ENCODE measurements around the gene KCNH5. TPM values are rescaled to one million over a fixed set of nuclear protein-coding genes. Genes with fewer than 3 reads are reported as not detected.

Gene KCNH5
- total RNA-seq, 2 experiments from 2014 or later: not detected

DNA sequence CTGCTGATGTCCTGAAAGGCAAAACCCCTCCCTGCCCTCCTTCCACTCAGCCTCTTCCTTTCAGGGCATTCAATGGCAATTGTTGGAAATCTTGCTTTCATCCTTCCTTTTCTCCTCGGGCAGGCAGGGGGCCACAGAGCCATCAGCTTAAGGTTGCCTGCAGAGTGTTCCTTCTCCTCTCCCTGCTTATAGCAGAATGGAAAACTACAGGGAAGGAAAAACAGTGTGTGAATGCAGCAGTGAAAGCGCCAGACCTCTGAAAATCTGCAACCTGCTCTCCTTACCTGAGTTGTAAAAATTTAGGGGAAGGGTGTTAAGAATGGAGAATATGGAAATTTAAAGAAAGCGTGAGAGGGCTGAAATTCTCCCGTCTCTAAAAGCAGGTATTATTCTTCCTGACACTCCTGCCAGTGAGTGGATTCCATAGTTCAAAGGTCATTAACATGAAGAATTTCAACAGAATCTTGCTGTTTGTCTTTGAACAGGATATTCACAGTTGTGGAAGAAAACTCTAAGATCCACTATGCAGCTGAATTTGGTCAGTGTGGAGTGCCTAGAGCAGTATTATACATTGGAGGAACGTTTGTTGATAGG lies 348.8 kb downstream of the KCNH5 start:
- H3K4me1 ChIP-seq (ENCODE audit: insufficient read depth, low read length, poor library complexity, severe bottlenecking): no peaks in the 10 kb centered on the region
- H4K20me1 ChIP-seq (ENCODE audit: insufficient read depth, low read length): no peaks in the 10 kb centered on the region
- no peak overlapping the region for H3K4me3 ChIP-seq (ENCODE audit: low read depth, low read length, poor library complexity, severe bottlenecking)
- no peak overlapping the region for H3K4me2 ChIP-seq (ENCODE audit: low read length)
- intact Hi-C loops (cut with micrococcal nuclease; ENCODE audit: unreplicated experiment): no loop called here
- DNase-seq (ENCODE audit: low spot score): no peak
- no peak overlapping the region for H3K27ac ChIP-seq (ENCODE audit: low read depth, low read length, poor library complexity, severe bottlenecking)
- CTCF ChIA-PET (ENCODE audit: unreplicated experiment): no interaction called here
- no TSS peak for BruUV-seq (replicated peaks)
- POLR2A ChIA-PET: no interaction called here
- TF ChIP-seq, protein P1, sequence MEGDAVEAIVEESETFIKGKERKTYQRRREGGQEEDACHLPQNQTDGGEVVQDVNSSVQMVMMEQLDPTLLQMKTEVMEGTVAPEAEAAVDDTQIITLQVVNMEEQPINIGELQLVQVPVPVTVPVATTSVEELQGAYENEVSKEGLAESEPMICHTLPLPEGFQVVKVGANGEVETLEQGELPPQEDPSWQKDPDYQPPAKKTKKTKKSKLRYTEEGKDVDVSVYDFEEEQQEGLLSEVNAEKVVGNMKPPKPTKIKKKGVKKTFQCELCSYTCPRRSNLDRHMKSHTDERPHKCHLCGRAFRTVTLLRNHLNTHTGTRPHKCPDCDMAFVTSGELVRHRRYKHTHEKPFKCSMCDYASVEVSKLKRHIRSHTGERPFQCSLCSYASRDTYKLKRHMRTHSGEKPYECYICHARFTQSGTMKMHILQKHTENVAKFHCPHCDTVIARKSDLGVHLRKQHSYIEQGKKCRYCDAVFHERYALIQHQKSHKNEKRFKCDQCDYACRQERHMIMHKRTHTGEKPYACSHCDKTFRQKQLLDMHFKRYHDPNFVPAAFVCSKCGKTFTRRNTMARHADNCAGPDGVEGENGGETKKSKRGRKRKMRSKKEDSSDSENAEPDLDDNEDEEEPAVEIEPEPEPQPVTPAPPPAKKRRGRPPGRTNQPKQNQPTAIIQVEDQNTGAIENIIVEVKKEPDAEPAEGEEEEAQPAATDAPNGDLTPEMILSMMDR (conservative IDR thresholded peaks at IDR 0.05; ENCODE audit: low read length): no peak
- TF ChIP-seq EZH2phosphoT487 (IDR thresholded peaks at IDR 0.05; ENCODE audit: borderline replicate concordance, low read depth, low read length): no peak
- H2AFZ ChIP-seq (ENCODE audit: low read length): no peak overlapping the region
- no peaks in the 10 kb centered on the region for H3K9me2 ChIP-seq (ENCODE audit: insufficient read depth, low read length)
- H3K9me3 ChIP-seq (ENCODE audit: low read length): no peaks in the 10 kb centered on the region
- no peaks in the 10 kb centered on the region for H3K79me2 ChIP-seq (ENCODE audit: insufficient read depth, low read depth, low read length)
- no peaks in the 10 kb centered on the region for H3K36me3 ChIP-seq (ENCODE audit: insufficient read depth, low read length)

DNA sequence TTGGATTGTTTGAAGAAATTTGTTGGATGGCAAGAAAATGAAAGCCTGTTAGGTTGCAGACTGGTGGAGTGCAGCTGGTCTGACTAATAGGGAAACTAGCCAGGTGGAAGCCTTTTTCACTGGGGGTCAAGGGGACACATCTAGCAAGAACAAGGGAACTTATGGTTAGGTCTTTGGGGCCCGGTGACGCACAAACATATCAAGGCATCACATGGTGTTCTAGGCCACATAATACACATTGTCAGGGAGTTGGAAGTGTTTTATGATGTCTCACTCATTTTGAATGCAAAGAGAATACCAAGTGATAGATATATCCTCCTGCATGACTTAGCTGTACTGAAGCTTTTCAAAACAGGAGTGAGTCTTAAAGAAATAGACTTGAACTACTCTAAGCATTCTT lies 351.2 kb downstream of the KCNH5 start:
- Histone ChIP-seq H3K36me3 (ENCODE audit: insufficient read depth, low read length) (no peaks in the 10 kb centered on the region), H3K4me3 (ENCODE audit: low read depth, low read length, poor library complexity, severe bottlenecking) (no peak overlapping the region), H3K4me1 (ENCODE audit: insufficient read depth, low read length, poor library complexity, severe bottlenecking) (no peaks in the 10 kb centered on the region), H3K9me3 (ENCODE audit: low read length) (no peaks in the 10 kb centered on the region), H3K27ac (ENCODE audit: low read depth, low read length, poor library complexity, severe bottlenecking) (no peak overlapping the region), H3K9me2 (ENCODE audit: insufficient read depth, low read length) (no peaks in the 10 kb centered on the region), H3K79me2 (ENCODE audit: insufficient read depth, low read depth, low read length) (no peaks in the 10 kb centered on the region), H3K4me2 (ENCODE audit: low read length) (no peak overlapping the region), H4K20me1 (ENCODE audit: insufficient read depth, low read length) (no peaks in the 10 kb centered on the region), H2AFZ (ENCODE audit: low read length) (no peak overlapping the region)
- no peak for DNase-seq (ENCODE audit: low spot score)
- no TSS peak for BruUV-seq (replicated peaks)
- POLR2A ChIA-PET: no interaction called here
- no peak for TF ChIP-seq EZH2phosphoT487 (IDR thresholded peaks at IDR 0.05; ENCODE audit: borderline replicate concordance, low read depth, low read length)
- TF ChIP-seq, protein P1 (conservative IDR thresholded peaks at IDR 0.05; ENCODE audit: low read length): no peak
- CTCF ChIA-PET (ENCODE audit: unreplicated experiment): no interaction called here
- intact Hi-C loops (cut with micrococcal nuclease; ENCODE audit: unreplicated experiment): no loop called here

DNA sequence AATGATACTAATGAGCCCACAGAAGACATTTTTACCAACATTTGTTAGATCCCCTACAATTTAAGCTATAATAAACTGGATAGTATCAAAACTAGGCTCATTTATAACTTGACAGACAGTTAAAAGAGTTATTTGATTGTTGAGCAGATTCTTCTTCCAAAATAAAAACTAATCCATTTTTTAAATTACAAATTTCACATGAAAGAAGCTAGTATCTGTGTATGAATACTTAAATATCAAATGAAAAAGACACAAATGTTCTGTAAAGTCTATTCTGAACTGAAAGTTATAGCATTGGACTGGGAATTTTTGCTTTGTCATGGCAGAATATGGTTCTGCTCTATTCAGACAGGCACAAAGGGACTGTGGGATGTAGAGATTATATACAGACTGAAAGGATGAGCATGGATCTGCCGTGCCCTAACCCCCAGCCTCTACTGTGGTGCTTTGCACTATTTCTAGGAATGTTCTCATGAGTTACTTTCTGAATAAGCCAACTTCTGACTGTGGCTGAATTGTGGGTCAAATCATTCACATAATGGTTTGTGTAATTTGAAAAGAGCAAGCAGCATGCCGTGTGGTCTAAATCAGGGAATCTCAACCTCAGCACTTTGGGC lies 352.7 kb downstream of the KCNH5 start:
- Histone ChIP-seq H3K4me1 (ENCODE audit: insufficient read depth, low read length, poor library complexity, severe bottlenecking) (no peaks in the 10 kb centered on the region), H3K27ac (ENCODE audit: low read depth, low read length, poor library complexity, severe bottlenecking) (no peak overlapping the region), H2AFZ (ENCODE audit: low read length) (no peak overlapping the region), H3K79me2 (ENCODE audit: insufficient read depth, low read depth, low read length) (no peaks in the 10 kb centered on the region), H3K9me3 (ENCODE audit: low read length) (no peaks in the 10 kb centered on the region), H3K9me2 (ENCODE audit: insufficient read depth, low read length) (no peaks in the 10 kb centered on the region), H3K36me3 (ENCODE audit: insufficient read depth, low read length) (no peaks in the 10 kb centered on the region), H3K4me2 (ENCODE audit: low read length) (no peak overlapping the region), H3K4me3 (ENCODE audit: low read depth, low read length, poor library complexity, severe bottlenecking) (no peak overlapping the region), H4K20me1 (ENCODE audit: insufficient read depth, low read length) (no peaks in the 10 kb centered on the region)
- no peak for DNase-seq (ENCODE audit: low spot score)
- CTCF ChIA-PET (ENCODE audit: unreplicated experiment): no interaction called here
- TF ChIP-seq, protein P1 (conservative IDR thresholded peaks at IDR 0.05; ENCODE audit: low read length): no peak
- no peak for TF ChIP-seq EZH2phosphoT487 (IDR thresholded peaks at IDR 0.05; ENCODE audit: borderline replicate concordance, low read depth, low read length)
- POLR2A ChIA-PET: no interaction called here
- no TSS peak for BruUV-seq (replicated peaks)
- intact Hi-C loops (cut with micrococcal nuclease; ENCODE audit: unreplicated experiment): no loop called here

Data from OCI-LY7 (cell line).